NCI-H1930 (cell line): ENCODE measurements around the gene PCDHA5.

Experiments
- DNase-seq, 2 experiments: peaks; one replicate each; lab custom pipeline; 2025; lab: John Stamatoyannopoulos, UW

The PCDHA5 gene

DNA sequence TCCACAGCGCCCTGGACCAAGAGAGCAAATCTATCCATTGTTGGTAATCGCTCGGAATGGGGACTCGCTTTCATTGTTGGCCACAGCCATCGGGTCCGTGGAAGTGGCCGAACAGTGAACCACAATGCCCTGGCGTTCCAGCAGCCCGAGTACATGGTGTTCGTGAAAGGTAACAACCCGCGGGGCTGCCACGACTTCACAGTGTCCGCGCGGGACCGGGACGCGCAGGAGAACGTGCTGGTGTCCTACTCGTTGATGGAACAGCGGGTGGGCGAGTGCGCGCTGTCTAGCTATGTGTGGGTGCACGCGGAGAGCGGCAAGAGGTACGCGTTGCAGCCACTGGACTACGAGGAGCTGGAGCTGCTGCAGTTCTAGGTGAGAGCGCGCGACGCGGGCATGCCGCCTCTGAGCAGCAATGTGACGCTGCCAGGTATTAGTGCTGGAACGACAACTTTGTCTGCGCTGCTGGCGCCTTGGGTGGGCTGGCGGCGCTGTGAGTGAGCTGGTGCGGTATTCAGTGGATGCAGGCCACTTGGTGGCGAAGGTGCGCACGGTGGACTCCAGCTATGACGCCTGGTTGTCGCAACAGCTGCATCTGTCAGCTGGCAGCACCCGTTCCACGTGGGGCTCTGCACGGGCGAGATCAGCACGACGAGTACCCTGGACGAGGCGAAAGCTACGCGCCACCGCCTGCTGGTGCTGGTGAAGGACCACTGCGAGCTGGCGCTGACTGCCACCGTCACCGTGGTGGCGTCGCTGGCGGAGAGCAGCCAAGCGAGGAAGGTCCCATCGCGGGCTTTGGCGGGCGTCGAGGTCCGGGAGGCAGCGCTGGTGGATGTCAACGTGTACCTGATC is 41.3 kb downstream of the PCDHA5 start:
- DNase-seq, result no peak

DNA sequence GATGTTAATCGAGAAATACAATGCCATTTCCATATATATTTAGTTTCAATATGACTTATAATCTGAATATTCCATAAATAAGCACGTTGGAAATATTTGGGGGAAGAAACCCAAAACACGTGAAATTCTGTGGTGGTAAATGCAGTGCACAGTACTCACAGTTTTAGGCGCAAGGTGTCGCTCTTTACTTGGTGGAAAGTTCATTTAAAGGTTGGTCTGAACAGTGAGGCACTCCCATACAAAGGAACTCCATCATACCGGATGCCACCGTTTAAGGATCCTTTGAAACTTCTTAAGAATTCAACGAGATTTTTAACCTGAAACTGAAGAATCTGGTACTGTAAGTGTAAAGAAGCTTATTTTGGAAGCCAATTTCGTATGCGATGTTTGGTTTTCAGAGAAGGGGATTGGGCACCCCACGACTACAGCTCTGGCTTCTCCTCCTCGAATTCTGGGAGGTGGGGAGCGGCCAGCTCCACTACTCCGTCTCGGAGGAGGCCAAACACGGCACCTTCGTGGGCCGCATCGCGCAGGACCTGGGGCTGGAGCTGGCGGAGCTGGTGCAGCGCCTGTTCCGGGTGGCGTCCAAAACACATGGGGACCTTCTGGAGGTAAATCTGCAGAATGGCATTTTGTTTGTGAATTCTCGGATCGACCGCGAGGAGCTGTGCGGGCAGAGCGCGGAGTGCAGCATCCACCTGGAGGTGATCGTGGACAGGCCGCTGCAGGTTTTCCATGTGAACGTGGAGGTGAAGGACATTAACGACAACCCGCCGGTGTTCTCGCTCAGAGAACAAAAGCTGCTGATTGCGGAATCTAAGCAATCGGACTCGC is 47.5 kb downstream of the PCDHA5 start, which contains the start of gene PCDHA11:
Gene PCDHA11, plus strand, starts transcription at position 237 of the 834 bp plus-strand sequence. Its CDS starts 147 bp downstream, at position 384.
- no peak for DNase-seq

DNA sequence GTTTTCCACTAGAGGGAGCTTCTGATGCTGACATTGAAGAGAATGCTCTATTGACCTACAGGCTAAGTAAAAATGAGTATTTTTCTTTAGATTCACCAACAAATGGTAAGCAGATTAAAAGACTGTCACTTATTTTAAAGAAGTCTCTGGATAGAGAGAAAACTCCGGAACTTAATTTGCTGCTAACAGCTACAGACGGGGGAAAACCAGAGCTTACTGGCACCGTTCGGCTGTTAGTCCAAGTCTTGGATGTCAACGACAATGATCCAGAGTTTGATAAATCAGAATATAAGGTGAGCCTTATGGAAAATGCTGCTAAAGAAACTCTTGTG is 48.1 kb downstream of the PCDHA5 start:
- no peak for DNase-seq

DNA sequence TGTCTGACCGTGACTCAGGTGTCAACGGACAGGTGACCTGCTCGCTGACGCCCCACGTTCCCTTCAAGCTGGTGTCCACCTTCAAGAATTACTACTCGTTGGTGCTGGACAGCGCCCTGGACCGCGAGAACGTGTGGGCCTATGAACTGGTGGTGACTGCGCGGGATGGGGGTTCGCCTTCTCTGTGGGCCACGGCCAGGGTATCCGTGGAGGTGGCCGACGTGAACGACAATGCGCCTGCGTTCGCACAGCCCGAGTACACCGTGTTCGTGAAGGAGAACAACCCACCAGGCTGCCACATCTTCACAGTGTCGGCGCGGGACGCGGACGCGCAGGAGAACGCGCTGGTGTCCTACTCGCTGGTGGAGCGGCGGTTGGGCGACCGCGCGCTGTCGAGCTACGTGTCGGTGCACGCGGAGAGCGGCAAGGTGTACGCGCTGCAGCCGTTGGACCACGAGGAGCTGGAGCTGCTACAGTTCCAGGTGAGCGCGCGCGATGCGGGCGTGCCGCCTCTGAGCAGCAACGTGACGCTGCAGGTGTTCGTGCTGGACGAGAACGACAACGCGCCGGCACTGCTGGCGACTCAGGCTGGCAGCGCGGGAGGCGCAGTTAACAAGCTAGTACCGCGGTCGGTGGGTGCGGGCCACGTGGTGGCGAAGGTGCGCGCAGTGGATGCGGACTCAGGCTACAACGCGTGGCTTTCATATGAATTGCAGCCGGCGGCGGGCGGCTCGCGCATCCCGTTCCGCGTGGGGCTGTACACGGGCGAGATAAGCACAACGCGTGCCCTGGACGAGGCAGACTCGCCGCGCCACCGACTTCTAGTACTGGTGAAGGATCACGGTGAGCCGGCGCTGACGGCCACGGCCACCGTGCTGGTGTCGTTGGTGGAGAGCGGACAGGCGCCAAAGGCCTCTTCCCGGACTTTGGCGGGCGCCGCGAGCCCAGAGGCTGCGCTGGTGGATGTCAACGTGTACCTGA is 49.1 kb downstream of the PCDHA5 start:
- no peak for DNase-seq
